GM21526 (cell line): Measurements from ENCODE around the gene TMEM25.
A peak's percentile ranks its signal among the peaks of the same experiment; 100 is the strongest.

ENCODE experiments used
- ATAC-seq: cut with Tn5 transposase; IDR thresholded peaks from one replicate; pipeline ENCODE4 v1.9.1; 2021; ENCODE audit warnings: moderate library complexity; ENCODE audit not compliant: unreplicated experiment, low FRiP score

TMEM25 gene

GRCh38 chr11:118531597-118532084, 649 bp downstream of the TMEM25 start:
- ATAC-seq = no peak

GRCh38 chr11:118532091-118532490, 1.1 kb downstream of the TMEM25 start:
- ATAC-seq = no peak

- ATAC-seq = no peak
These were observed 2.1 kb downstream of the TMEM25 start for GRCh38 chr11:118532852-118533768.

GRCh38 chr11:118533769-118534729, 3.1 kb downstream of the TMEM25 start:
- ATAC-seq = no peak

GRCh38 chr11:118535261-118535660, 4.3 kb downstream of the TMEM25 start:
- no peak for ATAC-seq

- no peak for ATAC-seq
These were observed 5.7 kb downstream of the TMEM25 start for GRCh38 chr11:118536726-118537125.

GRCh38 chr11:118537409-118537980, 6.5 kb downstream of the TMEM25 start:
- no peak for ATAC-seq

GRCh38 chr11:118544010-118544646, 13.1 kb downstream of the TMEM25 start:
- no peak for ATAC-seq

- no peak for ATAC-seq
These were observed 13.6 kb downstream of the TMEM25 start for GRCh38 chr11:118544647-118545010.

GRCh38 chr11:118545533-118545932, 14.5 kb downstream of the TMEM25 start:
- no peak for ATAC-seq

GRCh38 chr11:118547132-118547531, 16.1 kb downstream of the TMEM25 start:
- ATAC-seq = no peak

GRCh38 chr11:118552341-118552740, 21.3 kb downstream of the TMEM25 start:
- no peak for ATAC-seq

- ATAC-seq = no peak
These were observed 29.8 kb downstream of the TMEM25 start for GRCh38 chr11:118560806-118561205.

- no peak for ATAC-seq
These were observed 34.1 kb downstream of the TMEM25 start for GRCh38 chr11:118565051-118565450.

- no peak for ATAC-seq
These were observed 38.7 kb downstream of the TMEM25 start for GRCh38 chr11:118569670-118570069.

GRCh38 chr11:118570787-118571186, 39.8 kb downstream of the TMEM25 start:
- no peak for ATAC-seq

- peak; percentile 13 for ATAC-seq
These were observed 40.7 kb downstream of the TMEM25 start for GRCh38 chr11:118571701-118572060.

GRCh38 chr11:118572061-118572980, 41.3 kb downstream of the TMEM25 start, which contains the start of gene ARCN1:
ARCN1 (plus strand) TSS chr11:118572409; CDS start chr11:118572548, 139 bp downstream.
- peak; percentile 61 for ATAC-seq

GRCh38 chr11:118572981-118573550, 42.1 kb downstream of the TMEM25 start:
- ATAC-seq = no peak
